Measurements from ENCODE around the gene MRE11.

Gene MRE11

DNA sequence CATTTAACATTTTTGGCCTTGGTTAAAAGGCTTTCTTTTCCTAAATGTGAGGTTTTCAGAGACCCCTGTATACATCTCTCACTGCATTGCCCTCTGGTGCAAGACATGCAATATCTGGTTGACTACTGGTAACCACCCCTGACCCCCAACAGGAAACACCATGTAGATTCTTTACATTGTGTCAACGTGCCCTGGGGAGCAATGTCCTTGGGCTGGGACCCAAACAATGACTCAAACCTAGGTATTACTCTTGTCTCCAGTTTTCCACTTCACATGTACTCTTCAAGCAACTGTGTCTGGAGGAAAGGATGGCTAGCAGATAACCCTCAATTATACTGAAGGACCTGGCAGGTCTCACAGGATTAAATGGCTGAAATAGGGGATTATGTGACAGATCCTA lies 91.3 kb downstream of the MRE11 start:
- Histone ChIP-seq H3K27me3 (ENCODE audit: control insufficient read depth, low read length) (no peaks in the 10 kb centered on the region), H3K36me3 (ENCODE audit: control insufficient read depth, low read length) (no peaks in the 10 kb centered on the region), H3K4me1 (ENCODE audit: control insufficient read depth, low read length) (no peaks in the 10 kb centered on the region), H3F3A (ENCODE audit: control insufficient read depth, insufficient read depth) (no peaks in the 10 kb centered on the region), H4K20me1 (ENCODE audit: control insufficient read depth, insufficient read depth, low read depth, low read length) (no peaks in the 10 kb centered on the region), H3K4me3 (ENCODE audit: low read length) (no peak overlapping the region), H3K4me2 (ENCODE audit: low read length) (no peak overlapping the region), H3K27ac (ENCODE audit: low read depth, low read length) (no peak overlapping the region), H3K9me2 (replicated peaks; ENCODE audit: control insufficient read depth, low read length) (no peaks in the 10 kb centered on the region), H3K9me3 (ENCODE audit: control insufficient read depth, insufficient read depth, low read length) (no peaks in the 10 kb centered on the region), H3K79me2 (ENCODE audit: control insufficient read depth, low read length) (no peaks in the 10 kb centered on the region)
- TF ChIP-seq, protein P1, sequence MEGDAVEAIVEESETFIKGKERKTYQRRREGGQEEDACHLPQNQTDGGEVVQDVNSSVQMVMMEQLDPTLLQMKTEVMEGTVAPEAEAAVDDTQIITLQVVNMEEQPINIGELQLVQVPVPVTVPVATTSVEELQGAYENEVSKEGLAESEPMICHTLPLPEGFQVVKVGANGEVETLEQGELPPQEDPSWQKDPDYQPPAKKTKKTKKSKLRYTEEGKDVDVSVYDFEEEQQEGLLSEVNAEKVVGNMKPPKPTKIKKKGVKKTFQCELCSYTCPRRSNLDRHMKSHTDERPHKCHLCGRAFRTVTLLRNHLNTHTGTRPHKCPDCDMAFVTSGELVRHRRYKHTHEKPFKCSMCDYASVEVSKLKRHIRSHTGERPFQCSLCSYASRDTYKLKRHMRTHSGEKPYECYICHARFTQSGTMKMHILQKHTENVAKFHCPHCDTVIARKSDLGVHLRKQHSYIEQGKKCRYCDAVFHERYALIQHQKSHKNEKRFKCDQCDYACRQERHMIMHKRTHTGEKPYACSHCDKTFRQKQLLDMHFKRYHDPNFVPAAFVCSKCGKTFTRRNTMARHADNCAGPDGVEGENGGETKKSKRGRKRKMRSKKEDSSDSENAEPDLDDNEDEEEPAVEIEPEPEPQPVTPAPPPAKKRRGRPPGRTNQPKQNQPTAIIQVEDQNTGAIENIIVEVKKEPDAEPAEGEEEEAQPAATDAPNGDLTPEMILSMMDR (IDR thresholded peaks at IDR 0.05; ENCODE audit: low read depth, low read length, poor library complexity, severe bottlenecking) = no peak
- no peak for TF ChIP-seq EZH2phosphoT487 (IDR thresholded peaks at IDR 0.05; ENCODE audit: borderline replicate concordance, low read length)

DNA sequence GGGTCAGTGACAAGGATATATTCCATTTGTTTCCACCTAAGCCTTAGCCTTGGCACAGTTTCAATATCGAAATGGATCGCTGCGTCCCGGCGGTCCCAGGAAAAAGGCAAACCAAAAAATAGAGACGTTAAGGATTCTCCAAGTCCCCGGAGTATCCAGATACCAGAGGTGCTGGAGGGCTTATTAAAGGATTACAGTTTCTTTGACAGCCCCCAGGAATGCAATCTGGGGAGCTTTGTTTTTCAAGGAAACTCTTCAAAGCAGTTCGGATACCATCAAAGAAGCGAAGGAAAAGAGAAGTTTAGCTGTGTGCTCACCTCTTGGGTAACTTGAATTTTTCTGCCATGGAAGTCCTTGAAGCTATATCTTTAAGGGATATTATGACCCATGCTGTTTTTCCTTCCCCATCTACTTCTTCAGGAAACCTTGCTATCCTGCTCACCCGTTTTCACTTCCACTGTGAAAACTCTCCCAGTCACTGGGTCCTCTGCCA lies 91.8 kb downstream of the MRE11 start:
- H3F3A ChIP-seq (ENCODE audit: control insufficient read depth, insufficient read depth) = no peaks in the 10 kb centered on the region
- H3K9me2 ChIP-seq (replicated peaks; ENCODE audit: control insufficient read depth, low read length) = no peaks in the 10 kb centered on the region
- no peaks in the 10 kb centered on the region for H3K79me2 ChIP-seq (ENCODE audit: control insufficient read depth, low read length)
- H3K36me3 ChIP-seq (ENCODE audit: control insufficient read depth, low read length) = no peaks in the 10 kb centered on the region
- H3K27ac ChIP-seq (ENCODE audit: low read depth, low read length) = no peak overlapping the region
- no peaks in the 10 kb centered on the region for H4K20me1 ChIP-seq (ENCODE audit: control insufficient read depth, insufficient read depth, low read depth, low read length)
- no peaks in the 10 kb centered on the region for H3K27me3 ChIP-seq (ENCODE audit: control insufficient read depth, low read length)
- no peak overlapping the region for H3K4me3 ChIP-seq (ENCODE audit: low read length)
- no peaks in the 10 kb centered on the region for H3K9me3 ChIP-seq (ENCODE audit: control insufficient read depth, insufficient read depth, low read length)
- H3K4me2 ChIP-seq (ENCODE audit: low read length) = no peak overlapping the region
- no peaks in the 10 kb centered on the region for H3K4me1 ChIP-seq (ENCODE audit: control insufficient read depth, low read length)
- TF ChIP-seq, protein P1 (IDR thresholded peaks at IDR 0.05; ENCODE audit: low read depth, low read length, poor library complexity, severe bottlenecking) = no peak
- TF ChIP-seq EZH2phosphoT487 (IDR thresholded peaks at IDR 0.05; ENCODE audit: borderline replicate concordance, low read length) = no peak

DNA sequence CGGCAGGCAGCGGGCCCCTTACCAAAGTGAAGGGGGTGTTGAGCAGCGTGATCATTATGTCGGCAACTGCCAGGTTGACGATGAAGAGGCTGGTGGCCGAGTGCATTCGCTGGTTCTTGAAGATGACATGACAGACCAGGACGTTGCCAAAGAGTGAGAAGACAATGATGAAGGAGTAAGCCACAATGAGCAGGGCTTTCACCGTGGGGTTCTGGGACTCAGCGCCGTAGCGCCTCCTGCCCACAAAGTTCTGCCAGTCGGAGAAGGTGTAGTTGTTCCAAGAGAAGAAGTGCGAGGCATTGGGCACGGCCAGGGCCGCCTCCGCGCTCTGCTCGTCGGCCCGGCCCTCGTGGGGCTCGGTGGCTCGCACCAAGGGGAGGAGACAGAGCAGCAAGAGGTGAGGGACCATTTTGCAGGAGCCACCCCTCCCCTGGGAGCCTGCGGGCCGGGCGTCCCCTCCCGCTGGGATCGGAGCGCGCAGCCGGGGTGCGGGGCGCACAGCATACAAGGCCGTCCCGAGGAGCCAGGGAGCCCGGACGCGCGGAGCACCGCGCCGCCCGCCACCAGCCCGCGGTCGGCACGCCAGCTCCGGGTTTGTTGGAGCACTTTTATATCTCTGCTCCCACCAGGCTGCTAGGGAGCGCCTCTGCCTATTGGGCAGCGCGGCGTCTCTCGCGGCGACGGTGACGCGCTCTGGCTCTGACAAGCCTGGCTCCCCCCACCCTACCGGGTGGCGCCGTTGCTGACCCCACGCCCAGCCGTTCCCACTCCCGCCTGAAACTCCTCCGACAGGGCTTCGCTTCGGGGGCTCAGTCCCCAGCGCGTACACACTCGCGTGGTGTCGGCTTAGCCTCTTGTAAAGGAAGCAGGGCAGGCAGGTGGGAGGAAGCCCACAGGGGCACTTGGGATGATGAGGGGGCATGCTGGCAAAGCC lies 92.5 kb downstream of the MRE11 start, which contains the start of gene GPR83:
Gene GPR83 (minus strand): TSS at position 581 of the 934 bp plus-strand sequence. CDS start 172 bp downstream, at position 409.
- Histone ChIP-seq H3K36me3 (ENCODE audit: control insufficient read depth, low read length) (no peaks in the 10 kb centered on the region), H3K9me3 (ENCODE audit: control insufficient read depth, insufficient read depth, low read length) (no peaks in the 10 kb centered on the region), H3K27ac (ENCODE audit: low read depth, low read length) (no peak within 1 kb of the TSS), H3F3A (ENCODE audit: control insufficient read depth, insufficient read depth) (no peaks in the 10 kb centered on the region), H3K9me2 (replicated peaks; ENCODE audit: control insufficient read depth, low read length) (no peaks in the 10 kb centered on the region), H4K20me1 (ENCODE audit: control insufficient read depth, insufficient read depth, low read depth, low read length) (no peaks in the 10 kb centered on the region), H3K4me2 (ENCODE audit: low read length) (no peak within 1 kb of the TSS), H3K79me2 (ENCODE audit: control insufficient read depth, low read length) (no peaks in the 10 kb centered on the region), H3K27me3 (ENCODE audit: control insufficient read depth, low read length) (no peaks in the 10 kb centered on the region), H3K4me1 (ENCODE audit: control insufficient read depth, low read length) (no peaks in the 10 kb centered on the region), H3K4me3 (ENCODE audit: low read length) (no peak within 1 kb of the TSS)
- TF ChIP-seq EZH2phosphoT487 (IDR thresholded peaks at IDR 0.05; ENCODE audit: borderline replicate concordance, low read length) = no peak

DNA sequence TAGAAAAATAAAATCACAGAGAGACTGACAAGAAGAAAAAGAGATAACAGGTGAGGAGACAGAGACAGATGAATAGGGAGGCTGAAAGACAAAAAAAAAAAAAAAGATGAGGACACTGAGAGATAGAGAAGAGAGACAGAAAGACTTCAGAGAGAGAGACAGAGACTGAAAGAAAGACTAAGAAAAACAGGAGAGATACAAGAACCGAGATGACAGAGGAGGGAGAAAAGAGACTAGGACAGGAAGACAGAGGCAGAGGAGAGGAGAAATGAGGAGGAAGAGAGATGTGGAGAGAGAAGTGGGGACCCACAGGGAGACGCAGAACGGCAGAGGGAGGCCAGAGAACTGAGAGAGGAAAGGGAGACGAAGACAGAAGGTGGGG lies 93.2 kb downstream of the MRE11 start:
- no peaks in the 10 kb centered on the region for H3K27me3 ChIP-seq (ENCODE audit: control insufficient read depth, low read length)
- no peaks in the 10 kb centered on the region for H4K20me1 ChIP-seq (ENCODE audit: control insufficient read depth, insufficient read depth, low read depth, low read length)
- H3F3A ChIP-seq (ENCODE audit: control insufficient read depth, insufficient read depth) = no peaks in the 10 kb centered on the region
- H3K9me3 ChIP-seq (ENCODE audit: control insufficient read depth, insufficient read depth, low read length) = no peaks in the 10 kb centered on the region
- H3K27ac ChIP-seq (ENCODE audit: low read depth, low read length) = no peak overlapping the region
- no peak overlapping the region for H3K4me2 ChIP-seq (ENCODE audit: low read length)
- no peaks in the 10 kb centered on the region for H3K4me1 ChIP-seq (ENCODE audit: control insufficient read depth, low read length)
- no peaks in the 10 kb centered on the region for H3K36me3 ChIP-seq (ENCODE audit: control insufficient read depth, low read length)
- no peaks in the 10 kb centered on the region for H3K79me2 ChIP-seq (ENCODE audit: control insufficient read depth, low read length)
- no peaks in the 10 kb centered on the region for H3K9me2 ChIP-seq (replicated peaks; ENCODE audit: control insufficient read depth, low read length)
- H3K4me3 ChIP-seq (ENCODE audit: low read length) = no peak overlapping the region
- no peak for TF ChIP-seq EZH2phosphoT487 (IDR thresholded peaks at IDR 0.05; ENCODE audit: borderline replicate concordance, low read length)
- TF ChIP-seq, protein P1 (IDR thresholded peaks at IDR 0.05; ENCODE audit: low read depth, low read length, poor library complexity, severe bottlenecking) = no peak
